HL-60/S4 (cell line): ENCODE data around the gene PI4K2B.
"Not testable (repeated sequence)": the region's sequence is repeated elsewhere in the genome, so short reads cannot be mapped to it uniquely, and the experiment has no call there.

Experiments
- in situ Hi-C: fragments of 300-500 bp; cut with MboI; formaldehyde crosslinking; loops from 2 replicates; pipeline ENCODE4 v1.14.3; 2022; ENCODE audit warnings: low sequenced_read_pairs

The PI4K2B gene

DNA sequence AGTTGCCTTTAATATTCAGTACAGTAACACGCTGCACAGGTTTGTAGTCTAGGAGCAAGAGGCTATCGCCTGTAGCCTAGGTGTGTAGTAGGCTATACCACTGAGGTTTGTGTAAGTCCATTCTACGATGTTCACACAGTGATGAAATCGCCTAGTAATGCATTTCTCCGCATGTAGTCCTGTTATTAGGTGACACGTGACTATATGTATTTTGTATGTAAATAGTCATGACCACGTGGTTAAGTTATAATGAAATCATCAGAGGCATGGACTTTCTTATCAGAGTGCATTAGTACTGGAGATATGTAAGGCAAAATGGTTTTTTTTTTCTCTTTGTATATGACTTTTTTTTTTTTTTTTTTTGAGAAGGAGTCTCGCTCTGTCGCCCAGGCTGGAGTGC, 68.8 kb downstream of the PI4K2B start:
- in situ Hi-C loops, result no loop called here

DNA sequence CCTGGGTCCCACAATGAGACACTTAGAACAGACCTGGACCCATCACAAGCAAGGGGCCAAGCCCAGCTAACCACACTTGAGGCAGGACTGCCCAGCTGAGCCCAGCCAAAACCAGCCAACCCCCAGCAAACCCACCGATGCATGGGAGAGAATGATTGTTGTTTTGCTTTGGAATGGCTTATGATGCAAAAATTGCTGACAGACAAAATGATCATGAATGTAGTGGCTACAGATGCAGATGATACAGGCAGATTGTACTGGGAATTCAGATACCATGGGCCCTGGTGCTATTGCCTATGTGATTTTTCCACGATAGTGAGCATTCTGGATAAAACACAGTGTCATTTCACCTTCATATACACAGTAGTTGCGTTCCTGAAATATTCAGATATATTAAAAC, 69.7 kb downstream of the PI4K2B start:
- in situ Hi-C loops, result no loop called here

- in situ Hi-C loops, result no loop called here
These were observed 72.8 kb downstream of the PI4K2B start for GRCh38 chr4:25306518-25307057.

- in situ Hi-C loops, result no loop called here
These were observed 73.8 kb downstream of the PI4K2B start for GRCh38 chr4:25307596-25307995.

DNA sequence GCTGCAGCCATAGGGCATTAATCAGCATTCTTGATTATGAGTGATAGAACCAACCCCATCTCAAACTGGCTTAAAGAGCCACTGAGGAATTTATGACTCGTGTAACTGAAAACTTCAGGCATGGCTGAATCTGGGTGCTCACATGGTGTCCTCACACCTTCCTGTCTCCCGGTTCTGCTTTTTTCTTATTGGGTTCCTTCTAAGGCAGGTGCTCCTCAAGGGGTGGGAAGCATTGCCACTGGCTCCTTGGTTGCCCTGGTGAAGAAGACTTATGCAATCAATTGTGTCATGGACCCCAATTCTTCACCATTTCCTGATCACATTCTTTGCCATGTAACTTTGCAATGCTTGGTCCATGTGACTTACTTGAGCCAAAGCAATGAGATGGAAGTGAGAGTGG, 74.5 kb downstream of the PI4K2B start:
- in situ Hi-C loops, result no loop called here

DNA sequence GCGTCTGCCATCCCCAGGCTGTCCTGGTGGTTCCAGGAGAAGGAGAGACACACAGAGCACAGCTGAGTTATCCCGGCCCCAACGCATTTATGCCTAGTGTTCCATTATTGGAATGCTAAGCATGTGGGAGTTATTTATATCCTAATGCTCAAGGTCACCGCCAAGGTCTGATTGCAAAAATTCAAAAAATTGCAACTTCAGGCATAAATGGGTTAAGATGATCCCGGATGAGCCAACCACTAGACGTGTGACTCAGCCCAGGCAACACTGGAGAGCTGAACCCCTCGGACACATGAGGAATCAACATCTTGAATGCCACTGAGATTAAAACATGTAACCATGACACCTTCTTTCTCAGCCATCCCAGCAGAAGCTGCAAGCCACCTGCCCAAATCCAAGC, 74.9 kb downstream of the PI4K2B start:
- in situ Hi-C loops, result no loop called here

- in situ Hi-C loops, result no loop called here
These were observed 76.4 kb downstream of the PI4K2B start for GRCh38 chr4:25310066-25310802.

GRCh38 chr4:25310803-25311166, 77.0 kb downstream of the PI4K2B start:
- in situ Hi-C loops, result no loop called here

GRCh38 chr4:25312496-25313200, 78.8 kb downstream of the PI4K2B start, which contains the start of gene ZCCHC4:
Gene ZCCHC4 (plus strand): TSS chr4:25312774. CDS start chr4:25312810, 36 bp downstream.
- in situ Hi-C loops, result no loop called here

GRCh38 chr4:25313201-25313895, 79.5 kb downstream of the PI4K2B start:
- in situ Hi-C loops, result no loop called here

DNA sequence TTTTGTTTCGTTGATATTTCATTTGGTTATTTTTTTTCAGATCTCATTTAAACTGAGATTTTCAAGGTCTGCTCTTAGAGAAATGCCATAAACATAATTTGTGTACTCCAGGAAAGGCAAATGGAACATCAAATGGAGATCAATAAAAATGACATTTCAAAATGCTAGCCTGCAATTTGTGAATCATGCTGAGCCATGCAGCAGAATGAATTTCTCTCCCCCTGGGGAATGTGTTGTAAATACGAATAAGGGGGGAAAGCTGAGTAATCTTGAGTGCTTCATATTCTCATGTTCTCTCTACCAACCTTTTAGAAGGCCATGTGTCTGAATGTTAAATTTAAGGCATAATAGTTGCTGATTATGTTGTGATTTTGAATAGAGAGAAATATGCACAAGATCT, 86.5 kb downstream of the PI4K2B start:
- in situ Hi-C loops, result no loop called here

GRCh38 chr4:25320773-25321172, 86.9 kb downstream of the PI4K2B start:
- in situ Hi-C loops, result no loop called here

DNA sequence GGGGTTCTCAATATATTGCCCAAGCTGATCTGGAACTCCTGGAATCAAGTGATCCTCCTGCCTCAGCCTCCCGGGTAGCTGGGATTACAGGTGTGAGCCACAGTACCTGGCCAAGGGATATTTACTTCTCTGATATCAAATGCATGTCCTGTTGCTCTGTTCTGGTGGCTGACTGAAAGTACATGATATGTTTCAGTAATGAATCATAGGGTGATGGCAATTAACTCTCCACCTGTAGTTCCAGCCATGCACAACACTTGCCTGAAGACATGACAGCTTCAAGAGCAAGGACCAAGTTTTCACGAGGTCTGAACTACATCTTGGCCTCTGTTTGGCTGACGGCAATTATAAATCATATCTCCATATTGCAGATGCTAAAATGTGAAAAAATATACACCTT, 87.9 kb downstream of the PI4K2B start:
- in situ Hi-C loops, result no loop called here

DNA sequence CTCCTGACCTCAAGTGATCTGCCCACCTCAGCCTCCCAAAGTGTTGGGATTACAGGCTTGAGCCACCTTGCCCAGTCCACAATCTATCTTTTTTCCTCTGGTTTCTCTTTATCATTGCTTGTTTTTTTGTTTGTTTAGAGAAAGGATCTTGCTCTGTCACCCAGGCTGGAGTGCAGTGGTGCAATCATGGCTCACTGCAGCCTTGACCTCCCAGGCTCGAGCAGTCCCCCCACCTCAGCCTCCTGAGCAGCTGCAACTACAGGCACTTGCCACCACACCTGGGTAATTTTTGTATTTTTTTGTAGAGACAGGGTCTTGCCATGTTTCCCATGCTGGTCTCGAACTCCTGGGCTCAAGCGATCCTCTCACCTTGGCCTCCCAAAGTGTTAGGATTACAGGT, 94.6 kb downstream of the PI4K2B start:
- in situ Hi-C loops, result not testable (repeated sequence)
